ENCODE data around the gene DSCAML1. TPM values are rescaled to one million over a fixed set of nuclear protein-coding genes. Genes with fewer than 3 reads are reported as not detected.

The DSCAML1 gene
- total and polyA plus RNA-seq, 4 donors = 0.18 to 1.5 (median 1.1) TPM

GRCh38 chr11:117584056-117584830 lies 212.8 kb downstream of the DSCAML1 start:
- Histone ChIP-seq H3K27ac (ENCODE audit: low read depth in 1 of 2, low read length in 1 of 2) (no peak overlapping the region), H3K27me3 (ENCODE audit: control insufficient read depth in 3 of 3, insufficient read depth in 3 of 3, low read length in 2 of 3) (peaks cover 0 to 23% (median 10%) of the 10 kb centered on the region in 3 donors), H3K36me3 (ENCODE audit: control insufficient read depth in 4 of 4, insufficient read depth in 4 of 4, low read length in 4 of 4) (no peaks in the 10 kb centered on the region), H3K4me3 (no peak overlapping the region), H3K9ac (ENCODE audit: insufficient read depth in 1 of 2, low read length in 2 of 2) (no peak overlapping the region), H3K4me1 (ENCODE audit: control insufficient read depth in 5 of 5, insufficient read depth in 5 of 5, low read length in 5 of 5) (no peaks in the 10 kb centered on the region), H3K9me3 (ENCODE audit: control insufficient read depth in 4 of 4, insufficient read depth in 3 of 4, low read length in 3 of 4) (peaks cover 0 to 2% (median 0%) of the 10 kb centered on the region in 4 donors)
- WGBS, 2 donors = 75 to 88% methylated on average over 9 of the region's 9 CpGs
- DNase-seq (no peak), ATAC-seq (ENCODE audit: insufficient read depth, low FRiP score) (no peak)
- TF ChIP-seq CTCF (IDR thresholded peaks at IDR 0.05; ENCODE audit: control extremely low read depth, extremely low read depth) = no peak

GRCh38 chr11:117583063-117583801 lies 213.8 kb downstream of the DSCAML1 start:
- Histone ChIP-seq H3K27ac (ENCODE audit: low read depth in 1 of 2, low read length in 1 of 2) (no peak overlapping the region), H3K27me3 (ENCODE audit: control insufficient read depth in 3 of 3, insufficient read depth in 3 of 3, low read length in 2 of 3) (peaks cover 0 to 18% (median 10%) of the 10 kb centered on the region in 3 donors), H3K9me3 (ENCODE audit: control insufficient read depth in 4 of 4, insufficient read depth in 3 of 4, low read length in 3 of 4) (peaks cover 0 to 2% (median 0%) of the 10 kb centered on the region in 4 donors), H3K4me3 (no peak overlapping the region), H3K9ac (ENCODE audit: insufficient read depth in 1 of 2, low read length in 2 of 2) (no peak overlapping the region), H3K4me1 (ENCODE audit: control insufficient read depth in 5 of 5, insufficient read depth in 5 of 5, low read length in 5 of 5) (no peaks in the 10 kb centered on the region), H3K36me3 (ENCODE audit: control insufficient read depth in 4 of 4, insufficient read depth in 4 of 4, low read length in 4 of 4) (no peaks in the 10 kb centered on the region)
- 59 to 69% methylated on average over 15 of the region's 15 CpGs for WGBS, 2 donors
- TF ChIP-seq CTCF (IDR thresholded peaks at IDR 0.05; ENCODE audit: control extremely low read depth, extremely low read depth) = no peak
- DNase-seq = no peak
- no peak for ATAC-seq (ENCODE audit: insufficient read depth, low FRiP score)

GRCh38 chr11:117582433-117582832 lies 214.6 kb downstream of the DSCAML1 start:
- Histone ChIP-seq H3K9me3 (ENCODE audit: control insufficient read depth in 4 of 4, insufficient read depth in 3 of 4, low read length in 3 of 4) (peaks cover 0 to 2% (median 0%) of the 10 kb centered on the region in 4 donors), H3K36me3 (ENCODE audit: control insufficient read depth in 4 of 4, insufficient read depth in 4 of 4, low read length in 4 of 4) (no peaks in the 10 kb centered on the region), H3K9ac (ENCODE audit: insufficient read depth in 1 of 2, low read length in 2 of 2) (no peak overlapping the region), H3K4me1 (ENCODE audit: control insufficient read depth in 5 of 5, insufficient read depth in 5 of 5, low read length in 5 of 5) (no peaks in the 10 kb centered on the region), H3K27me3 (ENCODE audit: control insufficient read depth in 3 of 3, insufficient read depth in 3 of 3, low read length in 2 of 3) (peaks cover 0 to 18% (median 10%) of the 10 kb centered on the region in 3 donors), H3K27ac (ENCODE audit: low read depth in 1 of 2, low read length in 1 of 2) (no peak overlapping the region), H3K4me3 (no peak overlapping the region)
- TF ChIP-seq CTCF (IDR thresholded peaks at IDR 0.05; ENCODE audit: control extremely low read depth, extremely low read depth) = no peak
- 85 to 93% methylated on average over 6 of the region's 6 CpGs for WGBS, 2 donors
- ATAC-seq (ENCODE audit: insufficient read depth, low FRiP score) = no peak
- no peak for DNase-seq
